ENCODE results near the gene C1S.
"Not testable (repeated sequence)": the region's sequence is repeated elsewhere in the genome, so short reads cannot be mapped to it uniquely, and the experiment has no call there.

Gene C1S

DNA sequence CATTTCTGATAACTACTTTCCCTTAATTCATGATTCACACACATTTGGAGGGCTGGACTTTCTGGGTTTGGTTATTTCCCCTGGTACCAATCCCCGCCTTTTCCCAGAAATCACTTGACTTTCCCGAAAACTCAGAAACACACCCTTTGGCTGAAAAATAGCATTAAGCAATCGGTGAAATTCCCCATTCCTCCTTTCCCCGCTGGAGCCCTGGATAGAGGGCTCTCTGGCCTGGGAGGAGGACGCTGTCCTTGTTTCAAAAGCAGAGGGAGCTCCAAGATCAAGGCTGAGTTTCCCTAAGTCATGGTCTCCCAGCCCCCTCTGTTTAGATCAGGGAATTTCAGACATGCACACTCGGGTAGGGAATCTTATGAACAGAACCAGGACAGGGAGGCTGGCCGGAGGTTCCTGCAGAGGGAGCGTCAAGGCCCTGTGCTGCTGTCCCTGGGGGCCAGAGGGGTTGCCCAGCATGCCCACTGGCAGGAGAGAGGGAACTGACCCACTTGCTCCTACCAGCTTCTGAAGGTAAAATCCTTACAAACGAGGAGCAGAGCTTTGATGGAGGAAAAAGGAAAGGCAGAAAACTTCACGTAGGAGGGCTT, at the start of gene C1S:
TSS of gene C1S (plus strand) at position 366 of the 602 bp plus-strand sequence. CDS start 1,195 bp downstream, outside the sequence.
- DNase-seq (ENCODE audit: low read depth in 2 of 2): no peak

DNA sequence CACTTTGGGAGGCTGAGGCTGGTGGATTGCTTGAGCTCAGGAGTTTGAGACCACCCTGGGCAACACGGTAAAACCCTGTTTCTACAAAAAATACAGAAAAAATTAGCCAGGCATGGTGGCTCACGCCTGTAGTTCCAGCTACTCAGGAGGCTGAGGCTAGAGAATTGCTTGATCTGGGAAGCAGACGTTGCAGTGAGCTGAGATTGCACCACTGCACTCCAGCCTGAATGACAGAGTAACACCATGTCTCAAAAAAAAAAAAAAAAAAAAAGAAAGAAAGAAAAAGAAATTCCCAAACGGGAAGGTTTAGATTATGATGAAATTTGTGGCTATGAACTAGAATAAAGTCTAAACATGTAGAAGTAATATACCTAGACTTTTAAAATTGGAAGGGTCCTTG, 49.1 kb upstream of the C1S start:
- not testable (repeated sequence) for DNase-seq (ENCODE audit: low read depth in 2 of 2)

DNA sequence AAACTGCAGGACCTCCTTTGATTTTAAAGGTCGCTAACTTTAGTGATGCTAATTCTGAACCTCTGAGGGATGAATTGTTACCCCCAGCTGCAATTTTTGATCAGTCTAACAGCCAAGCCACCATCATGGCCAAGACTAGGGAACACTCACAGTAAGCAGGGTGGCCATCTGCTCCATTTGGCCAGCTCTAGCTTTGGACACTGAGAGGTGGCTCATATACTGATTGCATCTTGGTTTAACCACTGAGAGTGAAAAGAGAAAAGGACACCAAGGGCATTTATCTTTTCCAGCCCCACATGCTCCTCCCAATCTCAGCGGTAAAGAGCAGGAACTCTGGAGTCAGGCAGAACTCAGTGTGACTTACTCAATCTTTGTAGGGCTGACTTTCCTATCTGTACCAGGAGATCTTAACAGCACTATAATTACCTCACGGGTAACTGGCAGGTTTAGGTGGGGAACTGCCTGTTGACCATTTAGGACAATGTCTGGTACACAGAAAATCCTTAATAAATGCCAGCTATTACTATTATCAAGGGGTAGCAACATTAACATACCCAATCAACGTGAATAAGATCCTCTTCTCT, 48.4 kb upstream of the C1S start:
- no peak for DNase-seq (ENCODE audit: low read depth in 2 of 2)

DNA sequence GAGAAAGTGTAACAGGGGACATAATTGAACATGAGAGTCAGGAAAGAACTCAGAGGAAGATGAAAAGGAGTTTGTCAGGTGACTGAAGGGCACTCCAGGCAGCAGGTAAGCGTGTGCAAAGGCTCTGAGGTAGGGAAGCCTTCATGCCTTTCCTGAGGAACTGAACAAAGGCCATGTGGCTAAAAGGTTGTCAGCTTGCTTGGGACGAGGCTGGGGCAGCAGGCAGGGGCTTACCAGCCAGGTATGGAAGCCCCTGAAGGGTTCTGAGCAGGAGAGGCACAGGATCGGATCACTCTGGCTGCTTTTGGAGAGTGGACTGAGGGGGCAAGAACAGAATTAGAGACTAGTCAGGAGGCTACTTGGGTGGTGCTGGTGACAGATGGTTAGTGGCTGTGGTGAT, 47.4 kb upstream of the C1S start:
- no peak for DNase-seq (ENCODE audit: low read depth in 2 of 2)

DNA sequence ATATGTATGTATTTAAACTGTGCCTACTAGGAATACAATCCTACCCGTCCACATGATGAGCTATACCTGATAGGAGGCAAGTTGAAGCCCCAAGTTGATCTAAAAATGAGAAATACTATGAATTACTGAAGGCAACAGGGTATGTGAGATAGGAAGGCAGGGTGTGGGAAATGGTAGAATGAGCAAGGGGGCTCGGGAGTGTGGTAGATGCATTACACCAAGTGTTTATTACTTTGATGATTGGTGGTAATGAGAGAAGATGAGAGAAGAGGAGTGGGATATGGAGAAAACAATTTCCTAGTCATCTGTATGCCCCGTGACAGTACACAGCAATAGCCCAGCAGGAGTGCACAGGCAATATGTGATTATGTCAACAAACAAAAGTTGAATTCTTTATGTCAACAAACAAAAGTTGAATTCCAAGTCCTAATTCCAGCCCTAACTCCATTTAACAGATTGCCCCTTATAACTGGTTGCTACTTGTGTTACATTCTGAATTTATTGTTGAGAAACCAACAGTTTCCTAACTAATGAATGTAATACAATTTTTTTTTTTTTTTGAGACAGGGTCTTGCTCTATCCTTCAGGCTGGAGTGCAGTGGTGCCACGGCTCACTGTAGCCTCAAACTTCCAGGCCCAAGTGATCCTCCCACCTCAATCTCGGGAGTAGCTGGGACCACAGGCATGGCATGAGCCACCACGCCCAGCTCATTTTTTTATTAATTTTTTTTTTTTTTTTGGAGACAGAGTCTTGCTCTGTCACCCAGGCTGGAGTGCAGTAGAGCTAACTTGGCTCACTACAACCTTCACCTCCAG, 44.8 kb upstream of the C1S start:
- DNase-seq (ENCODE audit: low read depth in 2 of 2): no peak

DNA sequence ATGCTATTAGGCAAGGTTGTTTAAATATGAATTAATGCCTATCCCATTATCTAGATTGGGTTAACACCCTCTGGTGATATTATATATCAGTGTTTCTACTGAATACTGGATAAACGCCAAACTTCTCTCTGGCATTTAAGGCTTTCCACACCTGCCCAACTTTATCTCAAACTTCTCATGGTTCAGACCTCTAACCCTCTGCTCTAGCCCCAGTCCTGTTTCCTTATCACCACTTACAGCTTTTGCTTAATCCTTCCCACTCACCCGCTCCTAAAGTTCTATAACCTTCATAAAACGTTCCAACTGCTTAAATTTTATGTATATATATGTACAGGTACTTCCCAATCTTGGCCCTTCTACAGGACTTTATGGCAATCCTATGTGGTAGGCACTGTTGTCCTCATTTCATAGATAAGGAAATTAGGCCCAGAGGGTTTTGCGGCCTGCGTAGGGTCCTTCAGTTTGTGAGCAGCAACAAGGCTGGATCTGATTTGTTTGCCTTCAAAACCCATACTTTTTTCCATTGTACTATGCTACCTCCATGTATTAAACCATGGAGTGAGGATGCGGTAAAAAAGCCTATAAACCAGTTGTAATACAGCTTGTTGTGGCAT, 43.5 kb upstream of the C1S start:
- DNase-seq (ENCODE audit: low read depth in 2 of 2): no peak

DNA sequence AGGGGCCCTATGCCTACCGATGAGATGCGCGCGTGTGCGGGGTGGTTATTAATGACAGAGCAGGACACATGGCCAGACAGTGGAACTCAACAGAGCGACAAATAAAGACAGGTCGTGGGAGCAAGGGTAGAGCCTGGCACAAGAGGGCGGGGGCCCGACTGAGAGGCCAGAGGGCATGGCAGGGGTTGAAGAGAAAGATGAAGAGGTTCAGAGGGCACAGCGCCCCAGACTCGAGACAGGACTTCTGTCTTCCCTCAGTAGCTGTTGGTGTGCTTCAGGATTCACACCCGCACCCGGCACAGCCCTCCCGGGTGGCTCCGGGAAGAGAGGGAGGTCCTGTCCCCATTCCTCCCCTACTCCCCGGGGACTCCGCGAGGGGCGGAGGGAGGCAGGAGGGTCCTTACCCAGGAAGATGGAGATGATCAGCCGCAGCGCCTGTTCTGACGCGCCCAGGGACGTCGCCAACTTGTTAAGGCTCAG, 42.6 kb upstream of the C1S start:
- DNase-seq (ENCODE audit: low read depth in 2 of 2): peak in 1 of 2 experiments; percentile 8

DNA sequence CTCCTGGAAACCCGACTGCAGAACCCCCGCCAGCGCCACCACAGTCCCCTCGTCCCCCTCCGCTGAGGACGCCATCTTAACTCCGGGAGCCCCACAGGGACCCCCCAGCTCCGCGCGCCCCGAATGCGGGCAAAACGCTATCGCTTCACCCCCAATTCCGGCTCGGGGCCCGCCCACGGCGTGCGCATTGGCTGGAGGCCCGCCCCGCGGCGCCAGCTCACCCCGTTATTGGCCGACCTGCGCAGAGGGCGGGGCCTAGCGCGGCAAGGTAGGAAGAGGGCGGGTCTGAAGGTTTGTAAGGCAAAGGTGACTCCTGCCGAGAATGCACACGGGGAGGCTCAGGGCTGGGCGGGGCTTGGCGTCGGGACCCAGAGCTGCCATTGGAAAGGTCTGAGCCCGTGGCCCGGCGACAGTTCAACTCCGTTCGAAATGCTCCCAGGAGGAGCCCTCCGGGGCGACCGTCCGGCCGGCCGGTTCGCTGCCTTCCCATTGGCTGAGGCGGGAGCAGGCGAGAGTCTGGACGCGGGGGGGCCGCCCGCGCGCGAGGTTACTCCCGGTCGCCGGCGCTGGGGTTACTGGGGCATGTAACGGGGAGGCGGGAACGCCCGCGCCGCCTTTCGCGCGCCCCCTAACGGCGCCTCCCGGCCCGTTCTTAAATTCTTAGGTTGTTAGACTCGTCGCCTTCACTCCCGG, 42.0 kb upstream of the C1S start, which contains the start of gene LPCAT3:
TSS of gene LPCAT3 (minus strand) at position 127 of the 693 bp plus-strand sequence. CDS start at position 75, 52 bp downstream.
- DNase-seq (ENCODE audit: low read depth in 2 of 2): peak; percentile 88 to 95

DNA sequence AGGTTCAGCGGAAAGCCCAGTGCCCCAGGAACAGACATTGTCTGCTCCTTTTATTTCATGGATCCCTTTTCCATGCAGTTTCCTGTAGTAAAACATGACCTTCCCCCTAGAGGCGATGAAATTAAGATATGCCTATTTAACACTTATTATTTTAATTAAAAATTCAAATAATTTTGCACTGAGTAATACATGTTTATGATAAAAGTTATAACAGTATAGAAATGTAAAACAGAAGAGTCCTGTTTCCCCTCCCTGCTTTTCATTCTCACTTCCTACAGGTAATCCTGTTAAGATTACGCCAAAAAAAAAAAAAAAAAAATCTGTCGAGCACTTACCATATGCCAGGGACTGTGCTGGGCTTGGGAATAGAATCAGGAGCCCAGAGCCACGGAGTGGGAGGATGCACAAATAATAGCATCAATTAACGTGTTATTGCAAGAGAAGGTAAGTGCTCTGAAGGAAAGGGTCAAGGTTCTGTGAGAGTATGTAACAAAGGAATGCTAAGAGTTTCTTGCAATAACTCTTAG, 41.4 kb upstream of the C1S start:
- no peak for DNase-seq (ENCODE audit: low read depth in 2 of 2)

DNA sequence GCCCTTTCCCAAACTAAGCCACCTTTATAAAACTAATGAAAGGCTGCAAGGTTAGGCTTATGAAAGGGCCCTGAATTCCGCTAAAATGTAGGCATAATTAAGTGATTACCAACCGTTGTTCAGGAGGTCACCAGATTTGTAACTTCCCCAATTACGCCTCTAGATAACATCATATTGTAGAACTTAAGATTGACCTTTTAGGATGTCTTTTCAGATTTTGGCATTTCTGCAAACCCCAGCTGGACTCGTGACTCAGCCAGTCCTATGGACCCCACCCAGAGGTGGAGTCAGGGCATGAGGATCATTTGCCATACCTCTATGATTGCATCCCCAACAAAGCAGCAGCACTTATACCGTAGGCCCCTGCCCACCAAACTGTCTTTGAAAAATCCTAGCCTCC, 38.6 kb upstream of the C1S start:
- DNase-seq (ENCODE audit: low read depth in 2 of 2): no peak

DNA sequence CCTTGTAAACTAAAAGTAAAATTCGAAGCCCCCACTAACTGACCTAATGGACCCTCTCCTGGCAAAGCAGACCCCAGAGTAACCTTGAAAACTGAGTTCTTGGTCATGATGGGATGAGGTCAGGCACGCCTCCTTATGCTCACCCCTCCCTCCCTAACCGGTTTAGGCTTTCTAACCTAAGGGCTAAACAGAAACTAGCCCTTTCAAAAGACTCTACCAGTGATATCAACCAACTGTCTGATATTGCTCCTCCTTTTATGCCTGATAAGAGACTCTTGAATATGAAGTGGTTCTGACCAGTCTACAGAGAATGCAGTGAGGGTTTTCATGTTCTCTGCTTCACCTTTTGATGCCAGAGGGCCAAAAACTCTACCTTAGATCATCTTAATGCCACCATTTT, 37.4 kb upstream of the C1S start:
- DNase-seq (ENCODE audit: low read depth in 2 of 2): no peak

DNA sequence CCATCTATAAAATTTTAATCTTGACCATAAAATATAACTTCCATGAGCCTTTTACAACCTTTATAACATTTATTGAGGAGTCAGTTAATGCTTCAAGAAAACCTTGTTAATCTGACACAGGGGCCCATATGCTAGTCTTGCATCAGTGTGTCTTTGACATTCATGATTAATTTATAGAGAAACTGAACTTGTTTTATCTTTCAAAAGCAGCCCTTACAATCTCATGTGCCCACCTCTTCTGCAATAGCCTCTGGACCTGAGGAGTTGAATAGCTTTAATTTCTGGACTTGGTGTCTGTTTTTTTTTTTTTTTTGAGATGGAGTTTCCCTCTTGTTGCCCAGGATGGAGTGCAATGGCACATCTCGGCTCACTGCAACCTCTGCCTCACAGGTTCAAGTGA, 33.7 kb upstream of the C1S start:
- no peak for DNase-seq (ENCODE audit: low read depth in 2 of 2)

DNA sequence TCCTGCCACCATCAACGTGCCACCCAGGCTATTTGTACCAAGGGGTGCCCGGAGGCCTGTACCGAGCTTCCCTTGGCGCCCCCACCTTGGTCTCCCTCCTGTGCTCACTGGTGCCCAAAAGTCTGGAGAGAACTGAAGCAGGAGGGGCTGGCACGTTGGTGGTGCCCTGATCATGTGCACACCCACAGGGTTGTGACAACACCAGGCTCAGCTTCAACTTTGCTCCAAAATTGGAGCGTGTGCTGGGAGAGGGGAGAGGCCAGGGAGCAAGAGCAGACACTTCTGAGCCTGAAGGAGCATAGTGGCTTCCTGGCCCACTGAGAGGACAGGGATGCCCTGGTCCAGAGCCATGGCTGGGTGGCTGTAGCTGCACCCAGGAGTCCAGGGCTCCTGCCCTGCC, 29.2 kb upstream of the C1S start:
- DNase-seq (ENCODE audit: low read depth in 2 of 2): no peak

DNA sequence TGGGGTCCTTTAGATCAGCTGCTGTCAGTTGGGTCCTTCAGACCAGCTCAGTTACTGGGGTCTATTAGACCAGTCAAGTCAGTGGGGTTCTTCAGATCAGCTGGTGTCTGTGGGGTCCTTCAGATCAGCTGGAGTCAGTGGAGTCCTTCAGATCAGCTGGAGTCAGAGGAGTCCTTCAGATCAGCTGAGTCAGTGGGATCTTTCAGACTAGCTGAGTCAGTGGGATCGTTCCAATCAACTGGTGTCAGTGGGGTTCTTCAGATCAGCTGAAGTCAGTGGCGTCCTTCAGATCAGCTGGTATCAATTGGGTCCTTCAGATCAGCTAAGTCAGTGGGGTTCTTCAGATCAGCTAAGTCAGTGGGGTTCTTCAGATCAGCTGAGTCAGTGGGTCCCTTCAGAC, 27.5 kb upstream of the C1S start:
- no peak for DNase-seq (ENCODE audit: low read depth in 2 of 2)

DNA sequence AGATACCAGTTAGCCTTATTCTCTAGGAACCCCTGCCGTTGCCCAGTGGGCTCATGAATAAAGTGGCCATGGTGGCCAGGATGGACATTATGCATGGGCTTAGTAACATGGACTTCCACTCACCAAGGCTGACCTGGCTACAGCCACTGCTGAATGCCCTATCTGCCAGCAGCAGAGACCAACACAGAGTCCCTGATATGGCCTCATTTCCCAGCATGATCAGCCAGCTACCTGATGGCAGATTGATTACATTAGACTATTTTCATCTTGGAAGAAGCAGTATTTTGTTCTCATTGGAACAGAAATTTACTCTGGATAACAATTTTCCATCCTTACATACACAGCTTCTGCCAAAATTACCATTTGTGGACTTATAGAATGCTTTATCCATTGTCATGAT, 26.1 kb upstream of the C1S start:
- no peak for DNase-seq (ENCODE audit: low read depth in 2 of 2)

DNA sequence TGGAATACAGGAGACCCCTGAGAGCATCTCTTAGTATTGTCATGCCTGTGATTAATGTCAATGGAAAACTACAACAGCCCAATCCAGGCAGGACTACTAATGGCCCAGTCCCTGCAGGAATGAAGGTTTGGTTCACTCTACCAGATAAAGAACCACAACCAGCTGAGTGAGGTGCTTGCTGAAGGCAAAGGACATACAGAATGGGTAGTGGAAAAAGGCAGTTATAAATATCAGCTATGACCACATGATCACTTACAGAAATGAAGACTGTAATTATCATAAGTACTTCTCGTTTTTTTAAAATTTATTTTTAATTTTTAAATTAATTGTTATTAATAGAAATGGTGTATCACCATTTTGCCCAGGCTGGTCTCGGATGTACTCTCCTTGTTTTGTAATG, 25.1 kb upstream of the C1S start:
- no peak for DNase-seq (ENCODE audit: low read depth in 2 of 2)

DNA sequence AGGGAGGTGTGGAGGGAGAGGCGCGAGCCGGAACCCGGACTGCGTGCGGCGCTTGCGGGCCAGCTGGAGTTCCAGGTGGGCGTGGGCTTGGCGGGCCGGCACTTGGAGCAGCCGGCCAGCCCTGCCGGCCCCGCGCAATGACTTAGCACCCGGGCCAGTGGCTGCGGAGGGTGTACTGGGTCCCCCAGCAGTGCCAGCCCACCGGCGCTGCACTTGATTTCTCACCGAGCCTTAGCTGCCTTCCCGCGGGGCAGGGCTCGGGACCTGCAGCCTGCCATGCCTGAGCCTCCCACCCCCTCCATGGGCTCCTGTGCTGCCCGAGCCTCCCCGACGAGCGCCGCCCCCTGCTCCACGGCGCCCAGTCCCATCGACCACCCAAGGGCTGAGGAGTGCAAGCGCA, 23.1 kb upstream of the C1S start:
- not testable (repeated sequence) for DNase-seq (ENCODE audit: low read depth in 2 of 2)

DNA sequence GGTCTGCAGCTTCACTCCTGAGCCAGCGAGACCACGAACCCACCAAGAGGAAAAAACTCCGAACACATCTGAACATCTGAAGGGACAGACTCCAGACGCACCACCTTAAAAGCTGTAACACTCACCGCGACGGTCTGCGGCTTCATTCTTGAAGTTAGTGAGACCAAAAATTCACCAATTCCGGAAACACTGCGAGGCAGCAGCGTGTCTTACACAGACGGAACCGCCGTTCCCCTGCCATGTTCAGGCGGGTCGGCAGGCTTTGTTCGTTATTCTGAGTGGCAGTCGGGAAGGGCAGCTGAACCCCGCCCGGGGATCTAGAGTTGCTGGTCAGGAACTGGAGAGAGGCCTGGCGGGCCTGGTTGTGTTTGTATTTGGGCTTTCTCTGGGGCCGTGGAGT, 21.9 kb upstream of the C1S start:
- DNase-seq (ENCODE audit: low read depth in 2 of 2): no peak

DNA sequence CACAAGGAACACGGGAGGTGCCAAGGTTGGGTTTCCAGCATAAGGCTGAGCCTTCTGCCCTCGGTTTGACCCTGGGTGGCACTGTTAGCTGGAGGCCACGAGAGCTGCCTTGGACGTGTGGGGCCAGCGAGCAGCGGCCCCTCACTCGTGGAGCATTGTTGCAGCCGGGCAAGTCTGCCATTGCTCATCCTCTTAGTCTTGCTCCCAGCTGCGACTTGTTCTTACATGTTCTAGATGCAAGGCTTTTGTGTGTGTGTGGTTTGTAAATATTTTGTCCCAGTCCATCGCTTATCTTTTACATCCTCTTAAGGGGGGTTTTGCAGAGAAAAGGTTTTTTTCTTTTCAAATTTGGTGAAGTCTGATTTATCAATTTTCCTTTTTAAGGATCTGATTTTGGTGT, 21.1 kb upstream of the C1S start:
- no peak for DNase-seq (ENCODE audit: low read depth in 2 of 2)

DNA sequence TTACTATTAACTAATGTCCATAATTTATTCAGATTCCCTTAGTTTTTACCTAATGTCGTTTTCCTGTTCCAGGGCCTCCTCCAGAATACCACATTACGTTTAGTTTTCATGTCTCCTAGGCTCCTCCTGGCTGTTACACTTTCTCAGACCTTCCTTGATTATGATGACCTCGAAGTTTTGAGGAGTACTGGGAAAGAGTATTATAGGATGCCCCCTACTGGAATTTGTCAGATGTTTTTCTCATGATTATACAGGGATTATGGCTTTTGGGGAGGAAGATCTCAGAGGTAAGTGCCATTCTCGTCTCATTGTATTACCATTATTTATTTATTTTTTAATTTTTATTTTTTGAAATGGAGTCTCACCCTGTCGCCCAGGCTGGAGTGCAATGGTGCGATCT, 17.7 kb upstream of the C1S start:
- DNase-seq (ENCODE audit: low read depth in 2 of 2): no peak

DNA sequence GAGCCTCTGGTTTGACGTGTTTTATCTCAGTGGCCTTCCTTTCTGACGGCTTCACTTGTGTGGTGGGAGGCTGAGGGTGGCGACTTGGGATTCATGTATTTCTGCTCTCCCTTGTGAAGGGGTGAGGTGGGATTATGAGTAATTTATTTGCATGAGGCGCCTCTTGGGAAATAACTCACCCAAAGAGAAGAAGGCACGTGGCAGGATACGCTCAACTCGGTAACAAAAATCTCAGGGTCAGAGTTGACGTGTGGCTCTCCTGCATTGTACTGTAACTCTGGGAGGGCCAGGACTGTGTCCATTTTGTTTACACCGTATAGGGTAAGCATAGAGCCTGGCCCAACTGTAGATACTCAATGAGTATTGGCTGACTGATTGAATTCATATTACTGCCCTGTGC, 14.6 kb upstream of the C1S start:
- no peak for DNase-seq (ENCODE audit: low read depth in 2 of 2)

Measured in stimulated activated CD4-positive, alpha-beta T cell treated with anti-CD3 and anti-CD28 coated beads, Interleukin-12 subunit alpha, Interleukin-12 subunit beta, amount 100 ng/mL, for 24 hours (primary cell).